Measurements from ENCODE around the gene CPED1.

The CPED1 gene

DNA sequence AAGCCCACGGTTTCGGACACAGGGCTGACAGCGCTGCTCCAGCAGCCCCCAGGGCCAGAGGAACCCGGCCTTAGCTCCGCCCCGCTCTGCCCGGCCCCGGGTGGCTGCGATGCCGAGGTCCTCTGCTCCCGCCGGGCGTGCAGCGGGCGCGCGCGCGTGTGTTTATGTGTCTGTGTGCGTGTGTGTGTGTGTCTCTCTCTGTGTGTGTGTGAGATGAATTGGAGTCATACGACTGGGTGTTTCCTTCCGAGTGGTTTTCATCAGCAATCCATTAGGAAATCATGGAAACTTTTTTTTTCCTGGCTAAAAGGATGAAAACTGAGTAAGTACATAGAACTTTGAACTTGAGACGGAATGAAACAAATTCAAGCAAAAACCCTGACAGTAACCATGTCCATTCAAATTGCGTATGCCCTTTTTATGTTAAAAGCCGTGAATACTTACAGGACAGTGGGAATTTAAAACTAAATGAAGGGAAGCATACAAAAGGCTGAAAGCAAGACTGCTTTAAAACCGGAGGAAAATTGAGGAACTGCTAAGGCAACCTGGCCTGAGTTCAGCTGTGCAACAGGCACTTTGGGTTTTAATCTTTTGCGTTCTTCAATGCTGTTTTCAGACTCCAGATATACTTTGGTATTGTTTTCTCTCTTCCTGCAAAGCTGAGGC, at the start of gene CPED1:
TSS of gene CPED1 (plus strand) at position 121 of the 666 bp plus-strand sequence. CDS start 911 bp downstream, outside the sequence.
- peak; percentile 71 for DNase-seq

DNA sequence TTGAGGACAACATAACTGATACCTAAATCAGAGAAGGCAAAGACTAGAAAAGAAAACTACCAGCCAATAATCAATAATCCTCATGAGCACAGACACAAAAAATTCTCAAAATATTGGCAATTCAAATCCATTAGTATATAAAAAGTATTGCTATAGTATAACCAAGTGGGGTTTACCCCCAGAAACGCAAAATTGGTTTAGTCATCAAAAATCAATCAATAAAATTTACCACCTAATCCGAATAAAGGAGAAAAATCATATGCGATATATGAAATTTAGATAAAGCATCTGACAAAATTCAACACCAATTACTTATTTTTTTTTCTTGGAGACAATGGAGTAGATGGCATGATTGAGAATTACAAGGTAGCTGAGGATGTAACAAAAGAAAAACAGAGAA, 49.2 kb upstream of the CPED1 start:
- DNase-seq = no peak

DNA sequence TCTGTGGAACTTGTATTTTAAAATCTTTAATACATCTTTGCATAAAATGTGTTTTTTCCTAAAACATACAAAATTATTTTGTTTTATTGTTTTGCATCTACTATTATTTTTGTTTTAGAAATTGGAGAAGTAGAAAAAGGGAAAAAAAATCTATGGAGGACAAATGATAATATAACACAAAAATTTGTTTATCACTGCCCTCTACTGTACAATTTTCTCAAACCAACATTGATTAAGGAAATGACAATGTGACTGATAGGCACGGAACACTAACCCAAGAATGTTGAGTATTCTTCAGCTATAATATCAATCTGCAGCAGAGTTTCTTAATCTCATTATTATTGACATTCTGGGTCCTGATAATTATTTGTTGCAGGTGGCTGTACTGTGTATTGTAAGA, 47.4 kb upstream of the CPED1 start:
- no peak for DNase-seq

DNA sequence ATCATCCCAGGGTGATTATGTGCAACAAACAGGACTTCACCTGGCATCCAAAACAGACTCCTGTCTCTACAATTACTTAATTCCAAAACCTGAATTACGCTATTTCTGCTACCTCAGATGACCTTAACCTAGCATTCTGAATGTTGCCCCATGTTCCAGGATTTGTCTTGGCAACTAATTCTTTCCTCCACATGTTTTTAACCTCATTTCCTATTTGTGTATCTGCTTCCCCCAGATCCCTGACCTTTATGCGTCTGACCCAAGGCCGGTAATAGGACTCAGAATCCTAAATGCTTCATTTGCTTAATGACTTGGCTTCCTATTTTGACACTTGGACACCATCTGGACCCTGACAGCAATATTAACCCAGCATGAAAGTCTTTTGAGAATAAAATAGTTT, 46.7 kb upstream of the CPED1 start:
- no peak for DNase-seq

DNA sequence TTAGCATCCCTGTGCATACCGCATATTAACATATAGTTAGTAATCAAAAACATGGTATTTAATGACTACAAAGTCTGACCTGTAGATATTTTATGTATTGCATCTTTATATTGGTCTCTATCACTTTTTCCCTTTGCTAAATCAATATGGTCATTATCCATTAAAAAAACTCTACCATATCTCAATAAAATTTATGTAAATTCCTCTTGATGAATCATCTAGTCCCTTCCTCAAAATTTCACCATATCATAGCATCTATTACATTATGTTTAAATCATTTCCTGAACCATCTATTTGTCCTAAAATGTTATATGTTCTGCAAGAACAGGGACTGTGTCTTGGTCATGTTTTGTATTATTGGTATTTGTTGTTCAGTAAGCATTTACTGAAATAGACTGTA, 45.6 kb upstream of the CPED1 start:
- DNase-seq = no peak

DNA sequence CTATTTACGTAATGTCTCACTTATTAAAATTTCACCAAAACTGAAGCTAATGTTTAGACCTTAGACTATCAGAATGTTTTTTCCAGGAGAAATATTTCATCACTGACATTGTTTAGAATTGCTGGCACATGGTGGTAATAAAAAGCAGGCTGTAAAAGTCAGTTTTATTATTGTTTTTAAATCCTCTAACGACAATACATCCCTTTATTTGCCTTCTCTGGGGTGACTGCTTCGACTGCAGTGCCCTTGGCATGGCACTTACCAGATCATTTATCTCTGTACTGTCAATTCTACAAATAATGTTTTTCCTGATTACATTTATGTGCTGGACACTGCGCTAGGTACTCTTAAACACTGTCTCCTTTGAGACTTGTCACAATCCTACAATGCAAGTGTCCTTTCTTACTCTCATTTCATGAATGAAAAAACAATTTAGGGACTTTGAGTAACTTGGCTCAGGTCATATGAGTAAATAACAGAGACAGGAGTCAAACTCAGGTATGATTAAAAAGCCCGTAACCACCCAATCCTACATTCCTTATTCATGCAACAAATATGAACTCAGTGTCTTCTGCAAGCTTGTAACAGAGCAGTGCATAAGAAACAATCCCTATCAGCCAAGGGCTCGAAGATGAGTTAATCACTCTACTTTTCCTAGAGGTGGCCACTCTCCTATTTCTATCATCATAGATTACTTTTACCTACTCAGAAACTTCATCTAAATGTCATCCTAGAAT, 43.5 kb upstream of the CPED1 start:
- no peak for DNase-seq

DNA sequence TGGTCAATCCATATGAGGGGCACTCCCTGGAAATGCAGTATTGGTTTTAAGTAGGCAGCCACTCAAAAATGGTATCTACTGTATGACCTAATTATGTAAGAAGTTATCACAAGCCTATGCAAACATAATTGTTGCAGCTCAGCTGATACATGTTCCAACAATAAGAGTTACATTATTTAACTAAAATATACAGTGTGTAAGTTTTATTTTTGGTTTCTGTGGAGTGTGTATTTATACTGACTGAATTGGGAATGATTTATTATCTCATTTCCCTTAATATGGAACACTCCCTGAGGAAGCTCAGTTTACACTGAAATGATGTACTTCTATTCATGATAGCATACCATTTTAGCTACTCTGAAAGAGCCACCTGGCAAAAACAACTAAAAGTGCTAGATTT, 40.5 kb upstream of the CPED1 start:
- DNase-seq = no peak

DNA sequence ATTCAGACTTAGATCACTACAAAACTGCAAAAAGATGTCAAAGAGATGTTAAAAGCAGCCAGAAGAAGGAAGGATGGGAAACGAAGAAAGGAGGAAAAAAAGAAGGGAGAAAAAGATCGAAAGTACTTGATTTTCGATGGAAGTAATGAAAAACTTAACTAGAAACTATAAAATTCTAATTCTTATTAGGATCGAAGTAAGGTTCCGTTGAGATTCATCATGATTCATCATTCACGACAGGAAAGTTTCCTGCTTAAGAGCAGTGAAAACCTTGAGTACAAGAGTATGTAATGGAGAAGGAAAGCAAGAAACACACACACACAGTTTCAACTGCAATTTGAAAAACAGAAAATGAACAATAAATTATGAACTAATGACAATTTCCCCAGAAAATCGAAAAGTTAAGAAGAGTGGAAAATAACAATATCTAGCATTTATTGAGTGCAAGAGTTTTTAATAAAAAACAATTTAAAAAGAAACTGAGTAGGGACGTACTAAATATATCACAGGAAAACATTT, 39.1 kb upstream of the CPED1 start:
- no peak for DNase-seq

DNA sequence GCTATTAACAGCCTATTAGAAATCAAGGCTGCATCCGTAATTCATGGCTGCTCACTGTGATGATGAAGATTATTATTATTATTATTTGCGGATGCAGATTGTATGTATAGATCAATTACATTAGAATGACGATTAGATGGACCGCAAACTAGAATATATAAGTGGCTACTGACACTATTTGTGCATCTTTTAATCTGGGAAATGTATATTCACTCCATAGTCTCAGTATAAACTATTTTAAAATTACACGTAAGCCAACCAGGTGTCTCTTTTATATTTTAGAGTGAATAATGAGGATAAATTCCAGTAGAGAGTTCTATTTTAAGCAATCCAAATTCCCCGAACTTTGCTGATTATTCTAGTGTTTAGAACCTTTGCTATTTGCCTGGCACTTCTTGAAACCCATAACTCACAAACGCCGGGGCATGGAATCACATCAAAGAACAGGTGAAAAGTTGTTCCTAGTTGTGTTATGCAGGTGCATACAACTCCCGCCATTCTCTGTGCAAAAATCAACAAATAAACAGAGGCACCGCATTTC, 38.4 kb upstream of the CPED1 start:
- DNase-seq = no peak

DNA sequence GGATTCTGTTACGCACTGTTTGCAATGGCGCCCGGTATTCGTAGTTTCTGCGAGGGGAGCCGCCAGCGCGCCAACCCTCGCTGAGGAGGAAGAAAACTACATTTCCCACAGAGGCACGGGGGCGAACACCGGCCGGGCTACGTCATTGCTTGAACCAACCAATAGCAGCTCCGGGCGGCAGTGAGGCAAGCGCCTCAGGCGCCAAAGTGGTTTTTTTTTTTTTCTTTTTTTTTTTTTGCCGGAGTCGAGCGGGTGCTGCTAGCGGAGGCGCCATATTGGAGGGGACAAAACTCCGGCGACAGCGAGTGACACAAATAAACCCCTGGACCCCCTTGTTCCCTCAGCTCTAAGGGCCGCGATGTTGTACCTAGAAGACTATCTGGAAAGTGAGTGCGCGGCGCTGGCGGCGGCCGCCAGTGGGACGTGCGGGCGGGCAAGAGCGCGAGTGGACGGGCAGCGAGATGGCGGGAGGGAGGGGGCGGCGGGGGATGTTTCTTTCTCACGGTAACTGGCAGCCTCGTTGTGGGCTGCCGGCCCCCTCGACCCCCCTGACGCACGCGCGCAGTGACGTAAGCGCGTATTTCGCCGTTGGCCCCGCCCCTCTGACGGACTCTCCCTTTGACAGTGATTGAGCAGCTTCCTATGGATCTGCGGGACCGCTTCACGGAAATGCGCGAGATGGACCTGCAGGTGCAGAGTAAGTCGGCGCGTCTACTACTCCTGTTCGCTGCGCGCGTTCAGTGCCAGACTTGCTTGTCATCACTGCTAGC, 37.8 kb upstream of the CPED1 start, which contains the start of gene ING3:
TSS of gene ING3 (plus strand) at position 239 of the 770 bp plus-strand sequence. CDS start at position 359, 120 bp downstream.
- DNase-seq = peak; percentile 99

DNA sequence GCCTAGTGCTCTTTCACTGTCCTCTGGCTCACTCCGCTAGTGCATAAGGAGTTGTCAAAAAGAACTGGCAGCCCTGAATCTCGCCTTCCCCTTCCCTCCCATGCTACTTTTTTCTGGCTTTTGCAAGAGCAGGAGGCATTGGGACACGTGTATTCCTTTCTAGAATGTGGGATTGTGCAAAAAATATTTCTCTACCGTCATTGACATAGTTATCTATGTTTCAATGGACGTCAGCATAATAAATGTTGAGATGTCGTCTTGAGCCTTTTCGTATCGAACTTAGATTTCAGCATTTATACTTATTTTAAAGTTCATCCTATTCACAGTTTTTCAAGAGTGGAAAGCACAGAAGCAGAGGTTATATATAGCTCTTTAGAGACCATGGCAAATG, 37.2 kb upstream of the CPED1 start:
- no peak for DNase-seq

DNA sequence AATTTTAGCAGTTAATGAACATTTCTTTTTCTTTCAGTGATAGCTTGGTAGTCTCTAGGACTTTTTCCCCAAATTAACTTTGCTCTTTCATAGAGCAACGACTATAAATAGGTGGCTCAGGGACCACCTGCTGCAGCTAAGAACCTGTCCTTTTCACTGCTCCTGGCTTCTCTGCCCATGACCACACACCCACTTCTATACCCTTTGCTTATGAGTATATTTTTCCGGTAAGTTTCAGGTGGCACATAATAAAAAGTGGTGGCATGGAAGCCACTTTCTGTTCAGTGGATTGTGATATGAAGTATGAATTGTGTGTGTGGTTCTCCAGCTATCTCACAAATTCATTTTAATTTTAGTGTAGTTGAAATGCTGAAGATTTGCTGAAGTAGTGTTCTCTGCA, 36.7 kb upstream of the CPED1 start:
- DNase-seq = no peak

DNA sequence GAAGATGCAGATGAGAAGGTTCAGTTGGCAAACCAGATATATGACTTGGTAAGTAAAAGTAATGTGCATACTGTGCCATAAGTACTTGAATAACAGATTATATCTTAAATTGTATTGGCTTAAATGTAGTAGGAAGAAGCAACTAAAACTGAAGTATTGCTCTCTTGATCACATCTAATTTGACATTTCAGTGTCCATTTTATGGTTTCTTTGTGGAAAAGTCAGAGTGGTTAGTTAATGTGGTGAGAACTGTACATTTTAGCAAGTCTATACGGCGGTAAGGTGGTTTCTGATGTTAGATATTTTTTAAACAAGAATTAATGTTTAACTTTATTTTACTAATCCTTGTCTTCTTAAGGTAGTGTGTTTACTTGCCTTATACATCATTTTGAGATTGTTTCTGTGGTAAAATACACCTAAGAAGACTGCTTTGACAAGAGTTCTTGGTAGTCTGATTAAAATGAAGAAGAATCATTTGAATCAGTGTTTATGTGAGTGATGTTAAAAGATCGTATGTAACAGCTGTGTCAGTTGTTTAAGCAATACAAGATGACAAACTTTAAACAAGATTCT, 32.8 kb upstream of the CPED1 start:
- no peak for DNase-seq

DNA sequence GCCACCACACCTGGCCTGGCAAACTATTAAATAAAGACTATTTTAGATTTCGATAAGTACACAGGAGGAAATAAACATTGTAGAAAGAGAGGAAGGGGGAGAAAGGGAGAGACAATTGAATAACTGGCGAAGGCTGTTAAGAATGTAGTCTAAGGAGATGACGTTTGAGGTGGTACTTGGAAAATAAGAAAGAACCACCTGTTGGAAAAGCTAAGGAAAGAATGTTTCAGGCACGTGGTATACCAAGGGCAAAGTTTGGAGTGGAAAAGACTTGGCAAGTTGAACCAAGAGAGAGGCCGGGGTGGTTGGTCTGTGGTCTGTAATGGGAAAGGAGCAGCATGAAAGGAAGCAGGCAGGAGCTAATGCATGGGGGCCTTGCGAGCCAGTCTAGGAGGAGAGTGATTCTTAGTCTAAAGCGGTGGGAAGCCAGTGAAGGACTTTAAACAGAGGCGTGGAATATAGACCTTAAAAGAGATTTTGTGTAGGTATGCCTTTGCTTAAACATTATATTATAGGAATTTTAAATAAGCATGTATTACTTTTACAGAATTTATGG, 28.5 kb upstream of the CPED1 start:
- no peak for DNase-seq

DNA sequence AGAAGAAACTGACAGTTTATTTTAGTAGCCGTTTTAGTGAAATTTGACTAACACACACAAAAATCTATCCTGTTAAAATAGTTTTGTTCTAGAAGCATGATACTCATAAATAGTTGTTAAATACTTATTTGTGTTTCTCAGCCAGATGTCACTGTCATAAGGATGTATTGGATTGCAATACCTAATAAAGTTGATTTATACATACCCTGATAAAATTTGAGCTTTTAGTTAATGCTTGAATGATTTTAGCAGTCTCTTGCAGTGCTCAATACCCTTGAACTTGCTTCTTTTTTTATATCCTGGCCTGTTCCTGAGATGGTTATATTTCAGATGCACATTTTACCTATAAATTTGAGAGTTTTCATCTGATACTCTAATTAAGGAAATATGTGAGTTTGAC, 27.8 kb upstream of the CPED1 start:
- DNase-seq = no peak

DNA sequence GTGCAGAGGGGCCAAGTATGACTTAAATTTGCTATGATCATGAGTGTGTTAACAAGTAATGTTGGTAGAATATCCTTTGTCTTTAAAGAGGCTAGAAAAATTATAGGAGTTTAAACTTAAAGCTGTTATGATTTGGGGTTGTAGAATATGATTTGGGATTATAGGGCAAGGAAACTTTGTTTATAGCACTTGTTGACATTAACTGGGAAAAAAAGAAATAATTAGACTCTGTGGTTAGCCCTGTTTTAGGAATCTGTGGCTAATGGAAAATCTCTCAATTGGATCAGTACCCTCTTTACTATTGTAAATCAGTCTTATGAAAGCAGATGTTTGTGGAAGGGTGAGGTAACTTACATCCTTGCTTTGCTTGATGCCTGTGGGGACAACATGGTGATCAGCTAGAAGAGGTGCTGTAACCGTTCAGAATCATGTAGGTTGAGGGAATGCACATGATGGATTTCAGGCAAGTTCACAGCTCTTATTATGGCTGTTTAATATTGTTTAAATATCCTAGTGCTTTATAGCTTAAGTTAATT, 26.8 kb upstream of the CPED1 start:
- no peak for DNase-seq

DNA sequence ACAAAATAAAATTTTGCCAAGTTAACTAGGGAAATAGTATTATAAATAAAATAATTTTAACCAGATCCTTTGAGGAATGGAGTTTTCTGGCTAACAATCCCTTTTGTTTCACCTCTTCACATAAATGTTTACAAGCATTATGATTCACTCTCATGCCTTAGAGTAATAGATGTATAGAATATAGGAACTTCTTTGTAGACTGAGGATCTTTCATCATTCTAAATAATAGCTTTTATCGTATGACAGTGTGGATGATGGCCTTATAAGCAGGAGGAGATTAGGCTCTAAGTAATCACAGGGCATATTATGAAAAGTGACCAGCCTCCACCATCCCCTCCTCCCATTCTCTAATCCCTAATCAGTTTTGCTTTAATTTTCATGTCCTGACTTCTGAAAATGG, 24.4 kb upstream of the CPED1 start:
- no peak for DNase-seq

DNA sequence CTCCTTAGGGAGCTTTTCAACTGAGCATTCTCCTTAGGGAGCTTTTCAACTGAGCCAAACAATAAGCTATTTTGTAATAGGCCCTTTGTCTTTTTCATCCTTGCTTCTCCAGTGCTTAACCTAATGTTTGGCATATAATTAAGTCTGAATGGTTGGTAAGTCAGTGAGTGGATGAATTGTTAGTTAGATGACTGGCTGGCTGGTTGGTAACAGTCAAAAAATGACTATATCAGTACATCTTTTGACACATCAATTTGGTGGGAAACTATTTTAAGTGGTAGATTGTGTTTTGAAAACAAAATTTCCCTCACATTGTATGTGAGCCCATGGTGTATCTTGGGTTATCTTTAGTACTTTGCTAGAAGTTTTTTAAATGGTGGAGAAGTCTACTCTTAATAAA, 21.6 kb upstream of the CPED1 start:
- DNase-seq = no peak

DNA sequence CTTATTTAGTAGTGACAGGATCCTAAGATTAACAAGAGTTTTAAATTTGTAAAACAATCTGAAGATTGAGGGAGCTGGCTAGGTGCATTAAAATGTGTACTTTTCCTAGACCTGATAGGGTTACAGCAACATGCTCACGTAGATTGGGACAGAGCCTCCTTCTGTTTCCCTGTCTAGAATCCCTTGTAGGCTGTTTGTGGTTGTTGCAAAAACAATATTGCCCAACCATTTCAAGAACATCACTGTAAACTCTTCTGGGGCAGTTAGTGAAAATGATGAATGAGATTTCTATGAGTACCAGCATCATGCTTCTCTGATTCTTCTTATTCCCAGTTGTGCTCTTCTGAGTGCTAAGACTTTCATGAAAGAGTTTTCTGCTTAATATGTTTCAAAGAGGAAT, 14.7 kb upstream of the CPED1 start:
- DNase-seq = no peak

DNA sequence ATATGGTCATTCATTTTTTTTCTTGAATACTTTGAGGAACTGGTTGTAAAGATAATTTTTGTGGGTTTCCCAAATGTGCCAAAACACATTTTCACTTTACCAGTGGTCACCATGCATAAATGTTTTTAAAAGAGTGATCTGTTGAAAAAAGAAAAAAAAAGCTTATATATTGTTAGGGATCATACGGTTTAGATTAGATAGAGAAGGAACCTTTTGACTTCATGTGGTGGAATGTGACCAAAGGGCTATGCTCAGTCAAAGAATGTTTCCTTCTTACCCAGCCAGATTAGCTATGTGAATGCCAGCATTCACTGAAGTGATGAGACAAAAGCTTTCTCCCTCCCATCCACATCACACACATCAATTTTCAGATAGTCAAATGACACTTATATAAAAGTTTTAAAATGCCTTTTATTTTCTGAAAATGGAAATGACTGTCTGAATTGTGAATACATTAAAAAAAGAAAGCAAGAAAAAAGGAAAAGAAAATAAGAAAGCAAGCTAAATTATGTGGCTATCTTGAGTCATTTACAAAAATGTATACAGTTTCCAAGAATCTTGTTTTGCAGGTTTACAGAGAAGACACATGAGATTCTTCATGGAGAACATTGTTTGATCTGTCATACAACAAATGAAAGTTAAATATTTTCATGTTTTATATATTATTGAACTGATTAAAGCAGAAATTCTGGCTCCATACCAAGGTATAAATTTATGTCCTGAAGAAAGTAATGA, 8.6 kb upstream of the CPED1 start:
- no peak for DNase-seq

DNA sequence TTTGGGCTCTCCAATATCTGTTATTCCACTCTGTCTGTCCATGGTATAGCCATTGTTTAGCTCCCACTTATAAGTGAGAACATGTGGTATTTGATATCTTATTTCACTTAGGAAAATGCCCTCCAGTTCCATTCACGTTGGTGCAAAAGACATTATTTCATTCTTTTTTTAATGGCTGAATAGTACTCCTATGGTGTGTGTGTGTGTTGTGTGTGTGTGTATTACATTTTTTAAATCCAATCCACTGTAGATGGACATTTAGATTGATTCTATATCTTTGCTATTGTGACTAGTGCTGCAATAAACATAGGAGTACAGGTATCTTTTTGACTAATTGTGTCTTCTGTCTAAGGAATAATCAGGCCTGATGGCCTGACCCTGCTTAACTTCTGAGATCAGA, 7.4 kb upstream of the CPED1 start:
- DNase-seq = no peak
